Kidney capillary endothelial cell (primary cell): Measurements from ENCODE around the gene BLZF1.
"Not testable (repeated sequence)": the region's sequence is repeated elsewhere in the genome, so short reads cannot be mapped to it uniquely, and the experiment has no call there.

Experiments used
- DNase-seq: peaks from one replicate; pipeline ENCODE4 v3.0.0-alpha.2; 2018; ENCODE audit warnings: low spot score

BLZF1 gene

DNA sequence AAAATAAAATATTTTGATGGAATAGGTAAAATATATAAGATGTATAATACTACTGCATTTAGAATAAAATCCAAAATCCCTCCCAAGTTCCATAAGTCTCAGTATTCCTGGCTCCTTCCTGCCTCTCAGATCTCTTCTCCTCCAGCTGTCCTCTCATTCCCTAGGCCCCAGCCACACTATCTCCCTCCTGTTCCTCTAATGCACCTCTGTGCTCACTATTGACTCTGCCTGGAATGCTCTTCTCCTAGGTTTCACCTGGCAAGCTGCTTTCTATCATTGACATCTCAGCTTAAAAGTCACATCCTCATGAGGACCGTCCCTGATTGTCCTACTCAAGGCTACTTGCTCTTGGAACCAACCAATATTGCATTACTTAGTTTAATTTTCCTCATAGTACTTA, 7.6 kb upstream of the BLZF1 start:
- no peak for DNase-seq

DNA sequence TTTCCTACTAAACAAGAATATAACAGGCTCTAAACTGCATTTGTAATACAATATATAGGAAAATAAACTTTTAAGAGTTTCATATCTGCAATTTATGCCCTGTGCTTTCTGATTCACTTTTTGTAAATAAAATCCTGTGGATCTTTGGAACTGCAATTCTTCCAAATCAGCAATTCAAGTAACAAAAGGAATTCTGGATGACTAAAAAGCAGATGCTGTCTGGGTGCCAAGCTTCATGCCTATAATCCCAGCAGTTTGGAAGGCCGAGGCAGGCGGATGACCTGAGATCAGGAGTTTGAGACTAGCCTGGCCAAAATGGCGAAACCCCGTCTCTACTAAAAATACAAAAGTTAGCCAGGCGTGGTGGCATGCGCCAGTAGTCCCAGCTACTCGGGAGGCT, 6.7 kb upstream of the BLZF1 start:
- DNase-seq: no peak

- peak; percentile 58 for DNase-seq
Measured at GRCh38 chr1:169363046-169363730, 4.8 kb upstream of the BLZF1 start.

DNA sequence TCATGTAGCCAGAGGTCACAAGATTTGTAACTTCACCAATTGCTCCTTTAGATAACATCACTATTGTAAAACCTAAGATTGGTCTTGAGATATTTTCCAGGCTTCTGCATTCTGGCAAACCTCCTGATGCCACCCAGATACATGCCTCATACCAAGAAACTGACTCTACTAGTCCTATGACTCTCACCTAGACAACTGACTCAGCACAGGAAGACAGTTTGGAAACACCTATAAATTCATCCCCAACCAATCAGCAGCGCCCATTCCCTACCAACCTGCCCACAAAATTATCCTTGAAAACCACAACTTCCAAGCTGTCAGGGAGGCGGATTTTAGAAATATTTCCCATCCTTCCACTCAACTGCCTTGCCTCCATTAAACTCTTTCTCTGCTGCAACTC, 3.0 kb upstream of the BLZF1 start:
- no peak for DNase-seq

DNA sequence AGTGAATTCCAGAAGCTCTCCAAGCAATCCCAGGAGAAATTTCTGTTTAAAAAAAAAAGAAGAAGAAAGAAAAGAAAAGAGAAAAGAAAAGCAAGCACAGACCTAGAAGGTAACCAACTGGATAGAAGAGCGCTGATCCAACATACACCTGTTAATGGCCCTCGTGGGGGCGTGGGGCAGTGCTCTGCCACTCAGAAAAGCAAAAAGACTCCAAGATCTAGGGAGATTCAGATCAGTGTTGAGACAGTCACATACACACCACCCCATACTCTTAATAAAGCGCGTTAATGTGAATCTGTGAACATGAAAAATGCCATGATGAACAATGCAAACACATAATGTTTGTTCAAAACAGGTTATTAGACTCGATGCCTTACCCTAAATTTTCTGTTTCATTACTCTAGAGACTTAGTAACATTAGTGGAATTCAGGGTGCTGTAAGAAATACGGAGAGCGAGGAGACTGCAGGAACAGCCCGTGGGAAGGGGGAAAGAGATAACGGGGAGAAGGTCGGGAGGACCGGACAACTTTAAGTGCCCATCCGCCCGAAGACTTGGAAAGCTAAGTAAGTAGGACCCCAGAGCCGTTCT, 804 bp upstream of the BLZF1 start:
- DNase-seq: no peak

DNA sequence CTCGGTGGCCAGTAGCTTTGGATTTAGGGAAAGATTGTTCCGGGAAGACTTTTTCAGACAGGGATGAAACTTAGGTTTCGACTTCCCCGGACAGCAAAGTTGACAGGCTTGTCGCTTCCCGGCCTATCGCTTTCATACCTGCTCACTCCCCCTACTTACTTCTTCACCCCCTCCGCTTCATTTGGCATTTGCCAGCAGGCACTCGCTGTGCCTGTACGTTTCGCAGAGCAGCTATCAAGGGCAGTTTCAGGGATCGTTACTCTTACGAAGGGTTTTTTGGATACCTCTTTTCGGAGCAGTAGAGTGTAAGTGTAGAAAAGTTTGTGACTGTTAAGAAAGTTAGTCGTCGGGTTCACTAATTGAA, 393 bp downstream of the BLZF1 start:
- DNase-seq: peak; percentile 32

GRCh38 chr1:169371404-169371803, 3.4 kb downstream of the BLZF1 start:
- DNase-seq: no peak

DNA sequence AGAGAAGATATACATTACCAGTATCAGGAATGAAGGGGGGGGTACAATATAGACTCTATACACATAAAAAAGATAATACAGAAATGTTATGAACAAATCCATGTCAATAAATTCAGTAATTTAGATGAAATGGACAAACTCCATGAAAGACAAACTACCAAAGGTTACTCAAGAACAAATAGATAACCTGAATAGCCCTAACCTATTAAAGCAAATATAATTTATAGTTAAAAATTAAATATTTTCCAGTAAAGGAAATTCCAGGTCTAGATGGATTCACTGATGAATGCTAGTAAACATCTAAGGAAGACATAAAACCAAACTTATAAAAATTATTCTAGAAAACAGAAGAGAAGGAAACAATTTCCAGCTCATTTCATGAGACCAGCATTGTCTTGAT, 13.2 kb downstream of the BLZF1 start:
- no peak for DNase-seq

DNA sequence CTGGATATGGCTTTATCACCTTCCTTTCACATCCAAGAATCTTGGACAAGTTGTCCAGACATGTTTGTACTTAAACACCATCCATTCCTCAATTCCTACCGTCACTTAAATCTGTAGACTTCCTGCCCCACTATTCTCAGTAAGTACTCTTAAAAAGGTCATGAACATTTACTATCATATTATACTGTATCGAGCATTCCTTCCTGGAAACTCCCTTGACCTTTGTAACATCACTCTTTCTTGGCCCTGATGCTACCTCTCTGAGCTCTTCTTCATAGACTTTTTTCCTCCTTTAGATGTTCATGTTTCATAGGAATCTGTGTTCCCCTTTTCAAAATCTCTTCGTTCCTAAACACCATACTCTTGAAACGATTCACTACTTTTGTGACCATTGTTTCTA, 15.5 kb downstream of the BLZF1 start:
- no peak for DNase-seq

DNA sequence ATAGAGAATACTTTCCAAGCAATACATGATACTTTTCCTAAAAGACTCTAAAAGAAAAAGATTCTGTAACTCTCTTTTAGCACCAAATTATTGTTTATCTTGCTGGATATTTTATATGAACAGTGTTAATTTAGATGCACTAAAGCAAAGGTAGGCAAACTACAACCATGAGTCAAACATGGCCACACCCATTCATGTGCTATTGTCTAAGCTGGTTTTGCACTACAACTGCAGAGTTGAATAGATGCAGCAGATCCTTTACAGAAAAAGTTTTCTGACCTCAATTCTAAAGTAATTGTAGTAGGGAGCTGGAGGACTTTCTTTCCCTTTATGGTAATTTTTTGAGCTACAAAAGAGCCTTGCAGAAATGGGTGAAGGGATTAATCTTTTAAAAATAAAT, 19.4 kb downstream of the BLZF1 start:
- no peak for DNase-seq

DNA sequence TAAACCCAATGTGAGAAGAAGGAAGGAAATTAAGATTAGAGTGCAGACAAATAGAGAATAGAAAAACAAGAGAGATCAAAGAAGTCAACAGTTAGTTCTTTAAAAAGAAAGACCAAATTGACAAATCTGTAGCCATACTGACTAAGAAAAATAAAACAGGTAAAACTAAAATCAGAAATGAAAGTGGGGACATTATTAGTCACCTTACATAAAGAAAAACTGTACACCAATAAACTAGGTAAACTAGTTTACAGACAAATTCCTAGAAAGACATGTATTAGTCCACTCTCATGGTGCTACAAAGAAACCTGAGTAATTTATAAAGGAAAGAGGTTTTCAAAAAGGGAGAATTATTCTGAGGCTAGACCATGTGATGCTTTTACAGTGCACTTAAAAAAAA, 22.3 kb downstream of the BLZF1 start:
- no peak for DNase-seq

DNA sequence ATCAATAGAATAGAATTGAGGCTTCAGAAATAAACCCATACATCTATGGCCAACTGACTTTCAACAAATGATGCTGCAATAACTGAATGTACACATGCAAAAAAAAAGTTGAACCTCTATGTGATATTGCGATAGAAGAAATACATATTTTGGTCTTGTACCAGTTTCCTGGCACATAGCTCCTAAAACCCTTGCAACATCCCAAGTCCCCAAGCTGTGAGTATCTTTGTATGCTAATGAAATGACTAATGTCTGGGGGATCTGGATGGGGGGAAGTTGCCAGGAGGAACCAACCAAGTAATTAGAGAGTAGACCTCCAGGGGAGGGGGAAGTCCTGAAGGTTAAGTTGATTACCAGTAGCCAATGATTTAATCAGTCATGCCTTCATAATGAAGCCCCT, 24.4 kb downstream of the BLZF1 start:
- no peak for DNase-seq

DNA sequence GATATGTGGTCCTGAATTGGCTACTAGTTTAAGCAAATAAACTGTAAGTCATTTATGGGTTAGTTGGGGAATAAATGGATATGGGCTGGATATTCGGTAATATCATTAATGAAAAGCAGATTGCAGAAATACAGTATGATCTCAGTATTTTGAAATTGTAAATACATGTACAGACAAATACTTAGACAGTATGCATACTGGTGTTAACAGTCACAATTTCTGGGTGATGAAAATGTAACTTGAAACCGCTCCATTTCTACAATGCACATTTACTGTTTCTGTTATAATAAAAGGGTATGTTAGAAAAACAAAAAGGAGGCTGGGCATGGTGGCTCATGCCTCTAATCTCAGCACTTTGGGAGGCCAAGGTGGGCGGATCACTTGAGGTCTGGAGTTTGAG, 28.0 kb downstream of the BLZF1 start:
- no peak for DNase-seq

GRCh38 chr1:169402578-169402977, 34.6 kb downstream of the BLZF1 start:
- DNase-seq: not testable (repeated sequence)

DNA sequence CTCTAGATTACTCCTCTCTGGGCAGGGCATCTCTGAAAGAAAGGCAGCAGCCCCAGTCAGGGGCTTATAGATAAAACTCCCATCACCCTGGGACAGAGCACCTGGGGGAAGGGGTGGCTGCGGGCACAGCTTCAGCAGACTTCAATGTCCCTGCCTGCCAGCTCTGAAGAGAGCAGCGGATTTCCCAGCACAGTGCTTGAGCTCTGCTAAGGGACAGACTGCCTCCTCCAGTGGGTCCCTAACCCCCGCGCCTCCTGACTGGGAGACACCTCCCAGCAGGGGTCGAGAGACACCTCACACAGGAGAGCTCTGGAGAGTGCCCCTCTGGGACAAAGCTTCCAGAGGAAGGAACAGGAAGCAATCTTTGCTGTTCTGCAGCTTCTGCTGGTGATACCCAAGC, 40.3 kb downstream of the BLZF1 start:
- not testable (repeated sequence) for DNase-seq

DNA sequence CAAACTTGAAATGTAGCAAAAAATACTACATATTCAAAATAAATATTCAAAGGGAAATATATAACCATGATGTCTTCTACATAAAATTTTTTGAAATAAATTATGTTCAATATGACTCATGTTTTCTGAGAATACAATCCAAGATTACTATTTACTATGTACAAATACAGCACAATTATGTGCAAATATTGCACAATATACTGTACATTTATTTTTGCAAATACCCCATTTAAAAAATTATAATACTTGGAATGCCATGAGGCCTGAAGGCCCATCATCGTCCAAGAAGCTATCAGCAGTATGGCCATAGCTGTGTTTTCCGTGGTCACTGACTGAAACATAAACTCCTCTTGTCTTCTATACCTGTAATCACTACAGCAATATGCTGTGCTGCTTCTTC, 47.0 kb downstream of the BLZF1 start:
- DNase-seq: no peak

DNA sequence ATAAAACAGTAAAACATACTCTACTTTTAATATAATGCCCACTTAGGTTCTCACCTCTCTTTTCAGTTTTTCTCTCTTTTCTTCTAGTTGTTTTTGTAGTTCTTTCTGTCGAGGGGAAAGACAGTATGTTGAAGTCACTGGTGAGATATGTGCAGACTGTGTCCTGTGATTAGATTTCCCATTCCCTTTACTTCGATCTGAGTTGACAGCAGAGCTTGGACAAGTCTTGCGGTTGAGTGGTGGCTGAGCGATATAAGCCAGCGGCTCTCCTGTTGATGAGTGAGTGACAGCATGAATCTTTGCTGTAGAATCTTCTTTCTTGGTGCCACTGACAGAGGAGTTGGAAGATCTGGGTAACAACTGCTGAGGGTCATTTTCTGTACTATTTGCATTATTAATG, 53.3 kb downstream of the BLZF1 start:
- no peak for DNase-seq

- DNase-seq: no peak
Measured at GRCh38 chr1:169426174-169426705, 58.2 kb downstream of the BLZF1 start.

DNA sequence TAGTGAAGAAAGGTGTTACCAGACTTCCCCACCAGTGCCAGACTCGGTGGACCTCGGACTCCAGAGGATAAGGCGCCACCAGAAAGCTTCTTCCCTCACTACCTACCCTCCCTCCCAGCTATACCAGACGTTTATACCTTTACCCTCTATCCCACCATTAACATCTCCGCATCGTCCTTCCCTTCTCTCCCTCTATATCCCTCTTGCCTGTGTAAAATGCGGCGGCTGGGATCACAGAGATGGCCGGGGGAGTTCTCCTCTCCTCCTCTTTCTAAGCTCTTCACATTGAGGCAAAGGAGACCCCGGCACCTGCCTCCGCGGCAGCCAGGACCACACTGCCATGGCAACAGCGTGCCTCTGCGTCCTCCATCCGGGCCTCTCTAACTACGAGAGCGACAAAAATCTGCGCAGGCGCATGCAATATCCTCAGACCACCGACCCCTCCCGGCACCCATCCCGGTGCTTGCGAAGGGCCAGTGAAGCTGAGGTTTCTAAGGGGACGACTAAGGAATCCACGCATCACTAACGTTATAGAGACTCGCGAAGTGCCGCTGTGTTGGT, 59.2 kb downstream of the BLZF1 start, which contains the start of gene CCDC181:
Gene CCDC181, minus strand, starts transcription at position 394 of the 561 bp plus-strand sequence. CDS start 2,547 bp downstream, outside the sequence.
- peak; percentile 9 for DNase-seq
